SK-N-SH (cell line): ENCODE measurements around the gene MSX1.

Experiments used
- EP300 ChIP-seq, 2 experiments: IDR thresholded peaks; 2 replicates each; pipeline versions ENCODE4 v1.4.0 to v1.6.1; 2012; ENCODE audit warnings: borderline replicate concordance in 1 of 2, low read depth in 1 of 2, low read length in 1 of 2
- FOSL2 ChIP-seq: IDR thresholded peaks from 2 replicates; pipeline ENCODE4 v1.4.0; 2012; ENCODE audit warnings: low read depth, mild to moderate bottlenecking, moderate library complexity, borderline replicate concordance
- GABPA ChIP-seq: IDR thresholded peaks from 2 replicates; pipeline ENCODE4 v1.4.0; 2012; ENCODE audit warnings: low read depth, mild to moderate bottlenecking
- MXI1 ChIP-seq: IDR thresholded peaks from 2 replicates; pipeline ENCODE4 v1.6.1; 2012; ENCODE audit warnings: mild to moderate bottlenecking, low read depth, low read length, improper control_type of control experiment
- YY1 ChIP-seq: IDR thresholded peaks from 2 replicates; pipeline ENCODE4 v1.4.0; 2012; ENCODE audit warnings: low read depth, mild to moderate bottlenecking
- TF ChIP-seq, protein P1 (sequence below): fragments of 200-600 bp; sonication (generic); IDR thresholded peaks from 2 replicates; pipeline ENCODE4 v1.6.1; 2017; ENCODE audit warnings: antibody characterized with exemption, mild to moderate bottlenecking, moderate library complexity
- TF ChIP-seq, protein P2 (sequence below): IDR thresholded peaks from 2 replicates; pipeline ENCODE4 v1.4.0; 2012; ENCODE audit warnings: low read depth

DNA sequence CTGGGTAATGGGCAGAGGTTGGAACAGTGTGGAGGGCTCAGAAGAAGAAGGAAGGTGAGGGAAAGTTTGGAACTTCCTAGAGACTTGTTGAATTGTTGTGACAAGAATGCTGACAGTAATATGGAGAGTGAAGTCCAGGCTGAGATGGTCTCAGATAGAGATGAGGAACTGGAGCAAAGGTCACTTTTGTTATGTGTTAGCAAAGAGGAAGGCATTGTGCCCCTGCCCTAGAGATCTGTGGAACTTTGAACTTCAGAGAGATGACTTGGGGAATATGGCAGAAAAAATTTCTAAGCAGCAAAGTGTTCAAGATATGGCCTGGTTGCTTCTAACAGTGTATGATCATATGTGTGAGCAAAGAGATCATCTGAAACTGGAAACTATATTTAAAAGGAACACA, 37.9 kb upstream of the MSX1 start:
- TF ChIP-seq, protein P1, sequence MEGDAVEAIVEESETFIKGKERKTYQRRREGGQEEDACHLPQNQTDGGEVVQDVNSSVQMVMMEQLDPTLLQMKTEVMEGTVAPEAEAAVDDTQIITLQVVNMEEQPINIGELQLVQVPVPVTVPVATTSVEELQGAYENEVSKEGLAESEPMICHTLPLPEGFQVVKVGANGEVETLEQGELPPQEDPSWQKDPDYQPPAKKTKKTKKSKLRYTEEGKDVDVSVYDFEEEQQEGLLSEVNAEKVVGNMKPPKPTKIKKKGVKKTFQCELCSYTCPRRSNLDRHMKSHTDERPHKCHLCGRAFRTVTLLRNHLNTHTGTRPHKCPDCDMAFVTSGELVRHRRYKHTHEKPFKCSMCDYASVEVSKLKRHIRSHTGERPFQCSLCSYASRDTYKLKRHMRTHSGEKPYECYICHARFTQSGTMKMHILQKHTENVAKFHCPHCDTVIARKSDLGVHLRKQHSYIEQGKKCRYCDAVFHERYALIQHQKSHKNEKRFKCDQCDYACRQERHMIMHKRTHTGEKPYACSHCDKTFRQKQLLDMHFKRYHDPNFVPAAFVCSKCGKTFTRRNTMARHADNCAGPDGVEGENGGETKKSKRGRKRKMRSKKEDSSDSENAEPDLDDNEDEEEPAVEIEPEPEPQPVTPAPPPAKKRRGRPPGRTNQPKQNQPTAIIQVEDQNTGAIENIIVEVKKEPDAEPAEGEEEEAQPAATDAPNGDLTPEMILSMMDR = no peak
- TF ChIP-seq FOSL2 (no peak), YY1 (no peak), MXI1 (no peak), GABPA (no peak), EP300 (IDR thresholded peaks at IDR 0.05; ENCODE audit: borderline replicate concordance in 1 of 2, low read depth in 1 of 2, low read length in 1 of 2) (no peak)
- TF ChIP-seq, protein P2, sequence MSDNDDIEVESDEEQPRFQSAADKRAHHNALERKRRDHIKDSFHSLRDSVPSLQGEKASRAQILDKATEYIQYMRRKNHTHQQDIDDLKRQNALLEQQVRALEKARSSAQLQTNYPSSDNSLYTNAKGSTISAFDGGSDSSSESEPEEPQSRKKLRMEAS = no peak
